ENCODE results near the gene PERCC1.
"Not testable (repeated sequence)": the region's sequence is repeated elsewhere in the genome, so short reads cannot be mapped to it uniquely, and the experiment has no call there.

Gene PERCC1

DNA sequence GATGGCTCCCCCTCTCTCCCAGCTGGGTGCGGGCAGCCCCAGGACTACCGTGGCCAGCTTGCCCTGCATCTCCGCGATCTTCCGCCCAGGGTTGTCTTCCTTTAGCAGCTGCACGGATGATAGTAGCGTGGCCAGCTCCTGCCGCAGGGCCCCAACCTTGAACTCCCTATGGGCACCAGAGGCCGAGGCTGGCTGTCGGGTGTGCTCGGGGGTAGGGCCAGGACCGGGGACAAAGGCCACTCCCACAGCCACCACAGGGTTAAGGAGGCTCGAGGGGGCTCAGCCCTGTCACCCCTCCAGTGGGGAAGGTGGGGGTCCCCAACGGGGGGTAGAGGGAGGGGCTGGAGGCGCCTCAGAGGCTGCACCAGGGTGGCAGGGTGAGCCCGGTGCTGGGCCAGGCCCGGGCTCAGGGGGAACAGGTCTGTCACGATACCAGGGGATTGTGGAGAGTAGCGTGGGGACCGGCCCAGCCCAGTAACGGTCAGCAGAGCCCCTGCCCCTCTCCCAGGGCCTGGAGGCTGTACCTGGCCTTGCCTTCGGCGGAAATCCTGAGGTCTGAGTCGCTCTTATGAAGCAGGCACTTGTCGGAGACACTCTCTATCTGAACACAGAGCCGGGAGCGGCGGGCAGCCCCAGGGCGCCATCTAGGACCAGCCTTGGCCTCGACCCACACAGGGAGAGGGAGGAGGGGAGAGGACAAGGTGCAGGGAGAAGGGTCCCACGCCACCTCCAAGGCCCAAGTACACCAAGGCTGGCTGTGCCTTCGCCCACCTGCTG lies 5.2 kb downstream of the PERCC1 start:
- no peak for DNase-seq

DNA sequence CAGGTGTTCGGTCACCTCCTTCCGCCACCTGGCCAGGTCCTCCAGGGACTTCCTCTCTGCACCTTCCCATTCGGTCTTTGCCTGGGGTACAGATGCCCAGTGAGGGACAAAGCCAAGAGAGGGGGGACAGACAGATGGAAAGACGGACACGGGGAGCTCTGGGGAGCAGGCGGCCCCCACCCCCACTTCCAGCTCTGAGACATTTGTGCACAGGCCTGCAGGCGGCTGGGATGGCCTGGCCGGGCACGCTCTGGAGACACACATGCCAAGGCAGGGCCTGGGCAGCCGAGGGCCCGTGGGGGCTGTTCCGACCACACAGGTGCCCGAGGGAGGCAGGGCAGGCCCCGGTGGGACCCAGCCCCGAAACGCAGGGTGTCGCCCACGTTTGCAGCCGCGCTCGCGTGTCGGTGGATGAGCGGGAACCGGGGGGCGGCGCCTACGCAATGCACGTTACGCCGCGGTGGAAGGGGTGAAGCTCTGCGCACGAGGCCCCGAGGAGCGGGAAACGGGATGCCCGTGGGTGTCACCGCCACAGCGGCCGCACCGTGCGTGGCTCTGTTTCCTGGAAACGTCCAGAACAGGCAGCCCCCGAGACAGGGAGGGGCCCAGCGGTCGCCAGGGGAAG lies 6.0 kb downstream of the PERCC1 start:
- no peak for DNase-seq

DNA sequence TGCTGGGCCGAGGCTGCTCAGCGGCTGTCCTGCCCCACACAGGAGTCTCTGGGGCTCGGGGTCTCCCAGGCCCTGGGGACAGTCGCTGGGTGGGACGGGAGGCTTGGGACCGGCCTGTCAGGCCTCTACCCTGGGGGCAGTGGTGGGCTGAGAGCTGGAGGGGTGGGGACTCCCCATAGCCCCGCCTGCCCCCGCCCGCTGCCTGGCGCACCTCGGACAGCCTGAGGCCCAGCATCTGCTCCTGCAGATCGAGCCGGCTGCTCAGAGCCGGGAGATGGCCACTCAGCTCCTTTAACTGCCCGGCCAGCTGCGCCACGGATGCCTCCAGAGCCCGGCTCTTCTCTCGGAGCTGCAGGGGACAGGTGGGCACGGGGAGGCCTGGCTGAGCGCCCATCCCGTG lies 6.7 kb downstream of the PERCC1 start:
- DNase-seq, result no peak

DNA sequence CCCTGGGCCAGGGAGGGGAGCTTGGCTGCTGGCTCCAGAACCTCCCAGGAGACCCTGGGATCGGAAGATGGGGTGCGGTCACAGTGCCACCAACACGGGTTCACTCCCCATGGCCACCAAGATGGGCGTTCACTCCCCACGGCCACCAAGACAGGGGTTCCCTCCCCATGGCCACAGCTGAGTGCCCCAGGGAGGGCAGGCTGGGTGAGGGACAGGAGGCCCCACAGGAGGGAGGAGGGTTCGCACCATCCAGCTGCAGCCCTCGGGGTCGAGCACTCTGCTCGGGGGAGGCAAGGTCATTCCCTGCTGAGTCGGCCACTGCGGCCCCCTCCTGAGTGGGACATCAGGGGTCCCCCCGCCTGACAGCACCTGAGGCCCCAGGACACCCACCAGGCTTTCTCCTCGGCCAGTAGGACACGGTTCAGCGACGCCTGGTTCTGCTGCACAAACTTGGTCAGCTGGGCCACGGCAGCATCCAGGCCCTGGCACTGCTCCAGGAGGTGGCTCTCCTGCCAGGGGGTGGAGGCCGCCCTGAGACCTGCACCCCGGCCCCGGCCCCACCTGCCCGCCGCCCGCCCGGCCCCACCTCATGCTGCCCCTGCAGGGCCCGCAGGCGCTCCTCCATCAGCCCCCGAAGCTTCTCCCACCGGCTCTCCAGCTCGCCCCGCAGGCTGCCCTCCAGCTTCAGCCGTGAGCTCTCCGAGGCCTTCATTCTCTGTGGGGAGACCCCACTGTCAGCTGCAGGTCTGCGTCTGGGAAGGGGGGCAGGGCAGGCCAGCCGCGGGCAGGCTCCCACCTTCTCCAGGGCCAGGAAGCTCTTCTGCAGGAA lies 7.6 kb downstream of the PERCC1 start:
- no peak for DNase-seq

DNA sequence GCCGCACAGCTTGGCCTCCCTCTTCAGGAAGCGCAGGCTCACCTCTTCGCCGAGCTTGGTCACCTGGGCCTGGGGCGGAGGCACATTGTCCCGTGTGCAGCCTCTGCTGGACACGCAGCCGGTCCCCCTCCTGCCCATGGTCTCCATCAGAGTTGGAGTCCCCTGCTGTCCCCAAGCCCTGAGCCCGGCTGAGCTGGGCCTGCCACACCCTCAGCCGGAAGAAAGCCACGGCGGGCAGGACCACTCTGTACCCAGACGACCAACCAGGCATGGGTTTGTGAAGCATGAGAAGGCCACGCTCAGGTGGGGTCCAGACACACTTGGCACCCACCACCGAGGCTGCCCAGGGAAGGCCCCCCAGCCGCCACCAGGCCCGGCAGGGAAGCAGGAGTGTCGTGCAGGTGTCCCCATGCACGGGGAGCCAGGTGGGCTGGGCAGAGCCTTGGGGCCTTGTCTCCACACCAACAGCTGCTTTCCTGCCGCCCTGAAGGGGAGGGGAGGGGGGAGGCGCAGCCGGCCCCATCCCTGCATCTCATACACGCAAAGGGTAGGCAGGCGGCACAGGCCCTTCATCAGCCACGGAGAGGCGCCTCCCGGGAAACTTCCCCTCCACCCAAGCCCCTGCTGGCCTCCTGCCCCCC lies 8.3 kb downstream of the PERCC1 start:
- DNase-seq, result no peak

DNA sequence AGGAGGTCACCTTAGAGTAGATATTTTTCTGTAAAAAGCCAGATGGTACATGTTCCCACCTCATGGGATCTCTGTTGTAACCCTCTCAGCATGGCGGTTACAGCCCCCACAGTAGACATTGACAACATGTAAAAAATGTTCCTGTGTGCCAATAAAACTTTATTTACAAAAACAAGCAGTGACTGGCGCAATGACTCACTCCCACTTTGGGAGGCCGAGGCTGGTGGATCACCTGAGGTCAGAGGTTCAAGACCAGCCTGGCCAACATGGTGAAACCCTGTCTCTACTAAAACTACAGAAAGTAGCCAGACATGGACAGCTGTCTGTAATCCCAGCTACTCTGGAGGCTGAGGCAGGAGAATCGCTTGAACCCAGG lies 8.8 kb downstream of the PERCC1 start:
- DNase-seq, result not testable (repeated sequence)

DNA sequence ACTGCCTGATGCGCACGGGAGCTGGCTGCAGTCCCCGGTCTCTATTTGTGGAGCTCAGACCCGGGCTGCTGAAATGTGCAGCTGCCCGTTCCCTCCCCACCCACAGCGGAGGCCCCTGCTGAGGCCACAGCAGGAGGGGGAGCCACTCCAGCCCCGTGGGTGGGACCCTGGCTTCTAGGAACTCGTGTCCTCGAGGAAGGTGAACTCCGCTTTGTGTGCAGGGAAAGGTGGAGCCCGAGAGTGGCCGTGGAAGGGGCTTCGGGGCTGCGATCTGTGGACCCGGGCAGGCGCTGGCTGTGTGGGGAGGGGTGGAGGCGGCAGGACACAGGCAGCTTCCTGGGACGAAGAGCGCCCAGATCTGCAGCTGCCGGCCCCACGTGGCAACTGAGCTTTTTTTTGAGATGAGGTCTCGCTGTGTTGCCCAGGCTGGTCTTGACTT lies 10.5 kb downstream of the PERCC1 start:
- no peak for DNase-seq

DNA sequence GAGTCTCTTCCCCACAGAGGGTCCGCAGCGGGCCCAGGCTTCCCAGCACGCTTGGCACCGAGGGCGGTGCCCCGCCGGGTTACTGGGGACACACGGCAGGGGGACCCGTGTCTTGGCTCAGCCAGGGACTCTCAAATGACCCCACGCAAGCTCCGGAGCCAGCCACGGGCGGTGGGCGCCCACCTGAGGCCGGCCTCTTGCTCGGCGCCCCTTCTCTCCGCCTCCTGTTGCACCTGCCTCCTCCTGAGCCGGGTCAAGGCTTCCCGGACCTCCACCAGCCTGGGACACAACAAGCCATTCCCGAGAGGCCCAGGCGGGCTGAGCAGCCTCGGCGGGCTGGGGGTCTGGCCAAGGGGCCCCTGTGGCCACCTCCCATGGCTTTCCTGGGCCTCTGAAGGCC lies 11.8 kb downstream of the PERCC1 start:
- DNase-seq, result no peak

DNA sequence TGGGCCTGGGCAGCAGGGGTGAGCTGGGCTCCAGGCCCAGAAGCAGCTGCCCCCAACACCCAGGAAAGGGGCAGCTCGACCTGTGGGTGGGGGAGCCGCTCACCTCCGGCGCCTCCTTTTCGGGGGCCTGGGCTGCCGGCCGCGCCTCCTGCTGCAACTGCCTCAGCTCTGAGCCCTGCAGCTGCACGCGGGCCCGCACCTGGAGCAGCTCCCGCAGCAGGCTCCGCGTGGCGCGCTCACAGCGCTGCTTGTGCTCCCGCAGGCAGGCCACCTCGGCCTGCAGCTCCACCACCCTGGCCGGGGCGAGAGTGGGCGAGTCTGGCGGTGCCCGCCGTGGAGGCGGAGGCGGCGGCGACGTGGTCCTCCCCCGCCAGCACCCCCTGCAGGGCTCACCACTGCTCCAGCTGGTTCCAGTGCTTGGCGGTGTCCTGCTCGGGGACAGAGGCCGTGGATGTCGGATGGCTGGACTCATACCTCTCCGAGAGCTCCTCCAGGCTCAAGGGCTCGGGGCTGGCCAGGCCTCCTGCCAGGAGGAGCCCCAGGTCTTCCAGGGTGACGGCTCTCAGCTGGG lies 12.6 kb downstream of the PERCC1 start:
- no peak for DNase-seq

DNA sequence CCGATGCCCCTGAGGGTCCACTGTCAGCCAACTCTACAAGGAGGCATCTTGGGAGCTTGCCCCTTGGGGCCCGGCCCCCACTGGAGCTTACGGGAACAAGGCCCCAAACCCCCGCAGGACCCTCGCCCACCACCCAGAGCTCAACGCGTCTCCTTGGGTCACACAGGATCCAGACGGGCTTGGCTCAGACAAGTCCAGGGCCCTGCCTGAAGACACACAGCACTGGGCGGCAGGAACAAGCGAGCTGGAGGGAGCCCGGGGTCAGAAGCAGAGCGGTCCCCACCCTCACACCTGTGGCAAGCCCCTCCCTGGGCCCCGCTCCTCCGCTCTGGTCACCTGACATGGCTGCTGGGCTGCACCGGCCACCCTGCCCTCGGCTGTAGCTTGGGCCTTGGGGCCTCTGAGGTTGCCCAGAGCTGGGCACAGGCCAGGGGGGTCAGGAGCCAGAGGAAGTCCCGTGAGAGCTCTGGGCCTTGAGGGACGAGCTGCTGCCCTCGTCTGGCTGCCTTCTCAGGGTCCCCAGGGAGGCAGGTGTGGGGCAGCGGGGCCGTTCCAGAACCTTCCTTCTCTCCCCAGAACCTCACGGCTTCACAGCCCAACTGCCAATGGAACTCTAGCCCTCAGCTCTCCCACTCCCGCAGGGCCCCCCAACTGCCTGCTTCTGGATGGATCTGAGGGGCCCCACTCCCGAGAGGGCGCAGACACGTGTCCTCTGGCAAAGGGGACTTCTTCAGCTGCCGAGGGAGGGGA lies 13.3 kb downstream of the PERCC1 start, which contains the start of gene CCDC154:
Gene CCDC154 (minus strand): TSS at position 577 of the 750 bp plus-strand sequence. CDS start 234 bp downstream, at position 343.
- DNase-seq, result no peak

DNA sequence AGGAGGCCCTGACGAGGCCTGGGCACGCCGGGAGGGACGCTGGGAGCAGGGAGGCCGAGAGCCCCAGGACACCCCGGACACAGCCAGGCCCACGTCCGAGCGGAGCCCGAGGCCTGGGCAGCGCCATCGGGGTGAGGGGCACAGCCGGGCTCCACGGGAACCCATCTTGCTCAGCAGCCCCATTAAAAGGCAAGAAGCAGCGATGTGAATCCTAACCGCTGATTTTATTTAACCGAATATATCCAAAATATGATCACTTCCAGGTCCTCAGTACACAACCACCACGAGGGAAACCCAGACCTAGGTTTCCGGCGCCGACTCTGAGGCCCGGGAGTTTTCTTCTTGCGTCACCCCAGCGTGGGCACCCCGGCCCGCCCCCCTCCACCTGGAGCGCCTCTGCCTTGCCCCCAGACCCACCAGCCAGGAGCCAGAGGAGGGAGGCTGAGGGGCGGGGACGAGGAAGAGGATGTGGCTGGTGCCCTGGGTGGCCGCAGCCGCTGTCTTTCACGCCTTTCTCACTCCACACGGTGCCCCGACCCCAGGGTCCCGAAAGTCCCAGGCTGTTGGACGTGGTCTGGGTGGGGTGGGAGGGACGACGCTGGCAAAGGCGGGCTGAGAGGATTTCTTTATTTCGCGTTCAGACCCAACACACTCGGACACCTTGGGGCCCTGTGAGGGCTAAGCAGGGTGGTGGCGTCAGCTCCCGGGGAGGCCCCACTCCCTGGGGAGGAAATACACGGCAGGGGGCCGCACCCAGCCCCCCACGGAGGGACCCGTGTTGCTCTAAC lies 14.0 kb downstream of the PERCC1 start:
- no peak for DNase-seq

DNA sequence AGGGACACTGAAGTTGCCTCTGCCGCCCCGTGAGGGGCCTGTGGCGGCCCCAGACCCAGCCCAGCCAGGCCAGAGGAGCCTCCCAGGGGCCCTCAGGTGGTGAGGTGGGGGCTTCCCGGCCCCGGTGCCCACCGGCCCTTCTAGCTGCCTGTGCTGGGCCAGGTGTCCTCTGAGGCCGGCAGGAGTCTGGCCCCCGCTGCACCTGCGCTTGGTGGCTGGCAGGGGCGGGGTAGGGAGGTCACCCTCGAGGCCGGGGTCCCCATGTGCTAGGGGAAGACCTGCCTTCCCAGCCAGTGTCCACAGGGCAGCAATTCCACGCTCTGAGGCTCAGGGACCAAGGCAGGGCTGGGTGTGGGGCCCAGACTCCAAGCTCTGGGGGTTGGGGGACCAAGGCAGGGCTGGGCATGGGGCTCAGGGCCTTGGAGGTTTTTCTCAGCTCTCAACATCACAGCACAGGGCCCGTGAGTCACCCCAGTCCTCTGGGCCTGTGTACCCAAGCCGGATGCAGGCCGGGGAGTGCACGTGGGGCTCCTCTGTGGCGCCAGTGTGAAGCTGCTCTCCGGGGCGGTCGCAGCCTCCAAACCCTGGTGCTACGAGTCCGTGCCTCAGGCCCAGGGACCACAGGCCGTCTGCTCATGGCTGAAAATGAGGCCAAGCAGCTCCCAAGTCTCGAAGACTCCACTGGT lies 14.8 kb downstream of the PERCC1 start:
- no peak for DNase-seq

DNA sequence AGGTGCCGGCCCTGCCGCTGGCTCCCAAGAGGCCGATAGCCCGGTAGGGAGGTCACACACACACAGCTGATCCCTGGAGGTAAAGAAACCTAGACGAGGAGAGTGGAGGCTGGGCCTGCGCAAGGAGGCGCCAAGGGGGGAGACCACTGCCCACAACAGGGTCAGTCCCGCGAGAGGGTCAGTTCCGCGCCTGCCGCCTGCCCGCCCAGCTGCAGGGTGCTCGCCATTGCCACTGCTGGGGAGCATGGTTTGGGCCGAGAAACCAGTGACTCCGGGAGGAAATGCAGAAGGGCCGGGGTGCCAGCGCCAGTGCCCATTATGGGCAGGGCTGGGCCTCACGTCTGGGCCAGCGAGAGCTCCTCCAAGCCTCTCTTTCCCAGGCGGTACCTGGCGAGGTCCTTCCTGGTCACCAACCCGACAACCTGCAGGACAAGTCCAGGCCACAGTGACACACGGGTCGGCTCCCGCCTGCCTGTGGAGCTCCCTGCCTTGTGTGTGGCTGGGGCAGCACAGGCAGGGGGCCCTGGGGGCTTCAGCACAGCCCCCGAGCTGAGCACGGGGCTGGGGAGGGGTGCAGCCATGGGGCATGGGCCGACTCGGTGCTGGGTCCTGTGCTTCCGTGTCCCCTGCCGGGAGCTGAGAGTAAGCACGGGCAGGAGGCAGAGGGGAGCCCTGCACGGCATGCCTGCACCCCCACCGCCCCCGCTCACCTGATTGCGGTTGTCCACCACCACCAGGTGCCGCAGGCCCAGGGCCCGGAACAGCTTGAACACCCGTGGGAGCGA lies 15.6 kb downstream of the PERCC1 start:
- DNase-seq, result no peak

DNA sequence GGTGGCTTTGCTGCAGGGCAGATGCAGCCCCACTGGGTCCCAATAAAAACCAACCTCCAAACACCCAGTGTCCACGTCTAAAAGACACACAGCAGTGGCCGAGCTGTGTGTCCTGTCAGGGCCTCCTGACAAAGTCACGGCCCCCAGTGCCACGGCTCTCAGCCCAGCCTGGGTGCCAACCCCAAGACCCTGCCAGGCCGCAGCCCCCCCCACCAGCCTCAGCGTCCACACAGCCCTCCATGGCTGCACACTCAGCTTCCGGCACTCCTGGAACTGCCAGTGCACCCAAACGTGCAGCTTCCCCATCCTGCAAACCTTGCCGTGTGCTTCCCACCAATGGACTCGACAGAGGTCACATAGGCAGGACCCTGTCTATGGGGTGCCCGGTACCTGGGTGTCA lies 17.1 kb downstream of the PERCC1 start:
- DNase-seq, result no peak

DNA sequence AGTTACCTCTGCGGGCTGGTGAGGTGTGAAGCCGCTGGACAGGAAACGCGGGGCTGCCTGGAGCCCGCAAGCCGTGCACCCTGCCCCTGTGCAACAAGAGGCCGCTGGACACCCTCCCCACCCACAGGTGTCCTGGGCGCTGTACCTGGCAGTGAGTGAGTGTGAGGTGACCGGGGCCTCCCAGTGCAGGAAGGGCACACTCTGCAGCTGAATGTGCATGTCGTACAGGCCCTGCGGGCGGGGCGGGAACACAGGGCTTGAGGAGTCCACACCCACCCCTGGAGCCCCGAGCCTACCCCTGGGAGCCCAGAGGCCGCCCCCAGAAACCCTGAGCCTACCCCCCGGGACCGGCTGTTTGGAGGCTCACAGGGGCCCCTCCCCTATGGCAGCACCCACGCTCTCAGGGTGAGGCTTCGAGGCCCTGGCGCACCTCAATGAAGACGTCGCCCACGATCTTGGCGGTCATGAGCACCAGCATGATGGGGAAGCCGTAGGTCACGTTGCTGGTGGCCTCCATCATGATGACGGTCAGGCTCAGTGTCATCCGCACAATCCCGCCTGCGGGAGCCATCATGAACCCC lies 17.7 kb downstream of the PERCC1 start:
- no peak for DNase-seq

DNA sequence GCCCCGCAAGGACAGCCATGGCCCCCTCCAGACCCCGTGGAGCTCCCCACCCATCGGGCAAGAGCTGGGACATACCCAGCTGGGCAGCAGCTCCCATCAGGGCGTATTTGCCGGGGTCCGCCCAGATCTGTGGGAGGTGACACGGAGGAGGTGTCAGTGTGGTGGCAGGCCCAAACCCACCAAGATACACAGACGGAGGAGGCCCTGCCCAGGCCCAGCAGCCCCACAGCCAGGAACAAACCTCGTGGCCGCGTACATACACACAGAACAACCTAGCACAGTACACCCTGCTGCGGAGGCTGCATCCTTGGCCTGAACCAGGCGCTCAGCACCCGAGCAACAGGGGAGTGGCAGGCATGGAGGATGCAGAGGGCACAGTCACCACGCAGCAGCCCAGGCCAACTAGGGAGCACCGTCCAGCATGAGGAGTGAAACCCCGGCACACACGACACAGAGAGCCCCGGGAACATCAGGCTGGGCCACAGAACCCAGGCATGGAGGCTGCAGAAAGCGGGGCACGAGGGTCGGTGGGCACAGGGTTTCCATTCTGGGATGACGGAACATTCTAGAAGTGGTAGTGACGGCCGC lies 18.4 kb downstream of the PERCC1 start:
- no peak for DNase-seq

DNA sequence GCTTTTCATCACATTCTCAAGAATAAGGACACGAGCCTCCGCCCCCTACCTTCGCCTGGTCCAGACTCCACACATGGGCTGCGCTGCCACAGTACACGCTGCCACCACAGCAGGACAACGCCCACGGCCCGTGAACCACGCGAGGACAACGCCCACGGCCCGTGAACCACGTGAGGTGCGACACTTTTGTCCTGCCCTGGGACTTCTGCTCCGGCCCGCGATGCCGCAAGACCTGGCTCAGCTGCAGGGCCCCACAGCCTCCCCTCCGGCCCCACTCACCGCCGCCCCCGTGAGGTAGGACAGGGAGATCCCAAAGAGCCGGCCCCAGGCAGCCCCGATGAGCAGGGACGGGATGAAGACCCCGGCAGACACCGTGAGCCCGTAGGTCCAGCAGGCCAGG lies 19.3 kb downstream of the PERCC1 start:
- DNase-seq, result no peak

DNA sequence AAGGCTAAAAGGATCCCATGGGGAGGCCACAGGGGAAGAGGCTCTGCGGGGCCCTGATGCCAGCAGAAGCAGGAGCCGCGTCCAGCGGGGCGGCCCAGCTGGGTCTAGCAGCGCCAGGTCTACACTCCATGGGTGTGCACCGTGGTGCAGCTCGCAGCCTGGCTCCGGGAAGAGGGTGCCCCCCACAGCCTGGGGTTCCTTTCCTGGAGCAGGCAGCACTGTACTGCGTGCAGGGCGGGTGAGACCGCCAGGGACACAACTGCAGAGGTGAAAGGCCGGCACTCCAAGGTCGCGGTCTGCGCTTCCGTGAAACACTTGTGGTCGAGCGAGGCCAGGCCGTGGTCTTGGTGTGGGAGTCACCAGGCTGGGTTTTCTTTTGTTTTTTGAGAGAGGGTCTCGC lies 20.0 kb downstream of the PERCC1 start:
- DNase-seq, result no peak
